ENCODE measurements around the gene GPR84.
A peak's percentile ranks its signal among the peaks of the same experiment; 100 is the strongest.
"Not testable (repeated sequence)": the region's sequence is repeated elsewhere in the genome, so short reads cannot be mapped to it uniquely, and the experiment has no call there.

The GPR84 gene

GRCh38 chr12:54355104-54355815 is 9.0 kb downstream of the GPR84 start:
- DNase-seq (ENCODE audit: extremely low read depth, low read depth): no peak
- TF ChIP-seq, protein P1, sequence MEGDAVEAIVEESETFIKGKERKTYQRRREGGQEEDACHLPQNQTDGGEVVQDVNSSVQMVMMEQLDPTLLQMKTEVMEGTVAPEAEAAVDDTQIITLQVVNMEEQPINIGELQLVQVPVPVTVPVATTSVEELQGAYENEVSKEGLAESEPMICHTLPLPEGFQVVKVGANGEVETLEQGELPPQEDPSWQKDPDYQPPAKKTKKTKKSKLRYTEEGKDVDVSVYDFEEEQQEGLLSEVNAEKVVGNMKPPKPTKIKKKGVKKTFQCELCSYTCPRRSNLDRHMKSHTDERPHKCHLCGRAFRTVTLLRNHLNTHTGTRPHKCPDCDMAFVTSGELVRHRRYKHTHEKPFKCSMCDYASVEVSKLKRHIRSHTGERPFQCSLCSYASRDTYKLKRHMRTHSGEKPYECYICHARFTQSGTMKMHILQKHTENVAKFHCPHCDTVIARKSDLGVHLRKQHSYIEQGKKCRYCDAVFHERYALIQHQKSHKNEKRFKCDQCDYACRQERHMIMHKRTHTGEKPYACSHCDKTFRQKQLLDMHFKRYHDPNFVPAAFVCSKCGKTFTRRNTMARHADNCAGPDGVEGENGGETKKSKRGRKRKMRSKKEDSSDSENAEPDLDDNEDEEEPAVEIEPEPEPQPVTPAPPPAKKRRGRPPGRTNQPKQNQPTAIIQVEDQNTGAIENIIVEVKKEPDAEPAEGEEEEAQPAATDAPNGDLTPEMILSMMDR (IDR thresholded peaks at IDR 0.05; ENCODE audit: low read depth, low read length, missing control alignments): no peak
- H3K4me3 ChIP-seq (replicated peaks; ENCODE audit: low read depth, low read length): no peak overlapping the region

GRCh38 chr12:54354271-54354670 is 10.0 kb downstream of the GPR84 start:
- DNase-seq (ENCODE audit: extremely low read depth, low read depth); H3K4me3 ChIP-seq (replicated peaks; ENCODE audit: low read depth, low read length): not testable (repeated sequence)

GRCh38 chr12:54352891-54353874 is 11.1 kb downstream of the GPR84 start:
- no peak for DNase-seq (ENCODE audit: extremely low read depth, low read depth)
- TF ChIP-seq, protein P1 (IDR thresholded peaks at IDR 0.05; ENCODE audit: low read depth, low read length, missing control alignments): no peak
- H3K4me3 ChIP-seq (replicated peaks; ENCODE audit: low read depth, low read length): peak overlapping the region; percentile 18

DNA sequence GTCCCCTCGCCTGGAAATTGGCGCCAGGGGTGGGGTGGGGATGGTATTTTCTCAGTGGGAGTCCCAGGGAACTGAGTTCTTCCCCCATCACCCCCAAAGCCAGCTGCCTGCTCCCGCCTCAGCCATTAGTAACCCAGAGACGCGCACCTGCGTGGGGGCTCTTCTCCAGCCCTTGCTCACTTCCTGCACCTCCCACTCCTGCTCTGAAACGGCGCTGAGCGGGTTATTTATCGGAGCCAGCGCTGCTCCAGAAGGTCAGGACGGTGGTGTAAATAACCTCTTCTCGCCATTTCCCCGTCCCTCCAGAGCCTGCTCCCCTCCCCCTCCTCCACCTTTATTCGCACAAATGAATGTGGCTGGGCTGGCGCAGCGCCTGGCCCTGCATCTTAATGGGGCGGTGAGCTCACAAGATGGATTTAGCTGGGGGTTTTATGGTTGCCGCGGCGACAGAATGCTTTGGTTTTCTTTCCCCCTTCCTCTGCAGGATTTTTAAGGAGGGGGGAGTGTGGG is 12.2 kb downstream of the GPR84 start:
- H3K4me3 ChIP-seq (replicated peaks; ENCODE audit: low read depth, low read length): peak overlapping the region; percentile 18
- TF ChIP-seq, protein P1 (IDR thresholded peaks at IDR 0.05; ENCODE audit: low read depth, low read length, missing control alignments): no peak
- DNase-seq (ENCODE audit: extremely low read depth, low read depth): no peak

- no peak overlapping the region for H3K4me3 ChIP-seq (replicated peaks; ENCODE audit: low read depth, low read length)
- DNase-seq (ENCODE audit: extremely low read depth, low read depth): no peak
- TF ChIP-seq, protein P1 (IDR thresholded peaks at IDR 0.05; ENCODE audit: low read depth, low read length, missing control alignments): no peak
Measured at GRCh38 chr12:54351341-54351740, 12.9 kb downstream of the GPR84 start.

DNA sequence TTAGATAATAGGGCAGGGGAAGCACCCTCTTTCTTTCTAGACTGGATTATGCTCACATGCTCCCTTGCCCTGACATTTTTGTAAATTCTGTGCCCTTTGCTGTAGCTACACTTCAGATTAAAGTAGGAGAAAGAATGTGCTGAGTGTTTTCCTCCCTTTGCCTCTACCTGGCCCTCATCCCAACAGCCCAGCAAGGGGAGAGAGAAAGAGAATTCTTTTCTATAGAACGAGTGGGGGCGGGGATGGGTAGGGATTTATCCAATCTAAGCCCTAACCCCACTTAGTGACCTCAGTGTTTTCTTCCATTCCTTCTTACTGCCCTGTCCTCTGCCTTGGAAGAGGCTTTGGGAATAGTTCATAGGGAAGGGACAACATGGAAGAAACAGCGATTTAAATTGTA is 13.5 kb downstream of the GPR84 start:
- no peak overlapping the region for H3K4me3 ChIP-seq (replicated peaks; ENCODE audit: low read depth, low read length)
- TF ChIP-seq, protein P1 (IDR thresholded peaks at IDR 0.05; ENCODE audit: low read depth, low read length, missing control alignments): no peak
- DNase-seq (ENCODE audit: extremely low read depth, low read depth): no peak

GRCh38 chr12:54349679-54350078 is 14.6 kb downstream of the GPR84 start:
- H3K4me3 ChIP-seq (replicated peaks; ENCODE audit: low read depth, low read length): no peak overlapping the region
- TF ChIP-seq, protein P1 (IDR thresholded peaks at IDR 0.05; ENCODE audit: low read depth, low read length, missing control alignments): no peak
- DNase-seq (ENCODE audit: extremely low read depth, low read depth): no peak
